ENCODE data around the gene GJA4.

GJA4 gene

DNA sequence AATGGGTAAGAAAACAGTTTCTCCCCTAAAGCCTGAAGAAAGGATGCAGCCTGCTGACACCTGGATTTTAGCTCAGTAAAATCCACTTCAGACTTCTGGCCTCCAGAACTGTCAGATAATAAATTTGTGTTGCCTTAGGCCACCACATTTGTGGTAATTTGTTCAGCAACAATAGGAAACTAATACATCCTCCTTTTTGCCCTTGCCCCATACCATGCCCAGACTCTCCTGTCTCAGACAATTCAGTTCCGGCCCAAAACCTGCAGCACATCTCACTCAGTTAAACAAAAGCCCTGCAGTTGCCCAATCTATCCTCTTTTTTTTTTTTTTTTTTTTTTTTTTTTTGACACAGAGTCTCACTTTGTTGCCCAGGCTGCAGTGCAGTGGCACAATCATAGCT is 40.9 kb downstream of the GJA4 start:
- Mint-ChIP-seq H3K4me3 (no peak overlapping the region), H3K9me3 (no peaks in the 10 kb centered on the region), H3K36me3 (ENCODE audit: insufficient read depth) (peaks cover 5% of the 10 kb centered on the region), H3K27me3 (no peaks in the 10 kb centered on the region), H3K27ac (ENCODE audit: low read depth) (no peak overlapping the region), H3K4me1 (no peaks in the 10 kb centered on the region)
- no peak for ATAC-seq (replicated peaks; ENCODE audit: extremely low read depth, poor library complexity, severe bottlenecking)
- DNase-seq (ENCODE audit: low spot score in 2 of 2): no peak

DNA sequence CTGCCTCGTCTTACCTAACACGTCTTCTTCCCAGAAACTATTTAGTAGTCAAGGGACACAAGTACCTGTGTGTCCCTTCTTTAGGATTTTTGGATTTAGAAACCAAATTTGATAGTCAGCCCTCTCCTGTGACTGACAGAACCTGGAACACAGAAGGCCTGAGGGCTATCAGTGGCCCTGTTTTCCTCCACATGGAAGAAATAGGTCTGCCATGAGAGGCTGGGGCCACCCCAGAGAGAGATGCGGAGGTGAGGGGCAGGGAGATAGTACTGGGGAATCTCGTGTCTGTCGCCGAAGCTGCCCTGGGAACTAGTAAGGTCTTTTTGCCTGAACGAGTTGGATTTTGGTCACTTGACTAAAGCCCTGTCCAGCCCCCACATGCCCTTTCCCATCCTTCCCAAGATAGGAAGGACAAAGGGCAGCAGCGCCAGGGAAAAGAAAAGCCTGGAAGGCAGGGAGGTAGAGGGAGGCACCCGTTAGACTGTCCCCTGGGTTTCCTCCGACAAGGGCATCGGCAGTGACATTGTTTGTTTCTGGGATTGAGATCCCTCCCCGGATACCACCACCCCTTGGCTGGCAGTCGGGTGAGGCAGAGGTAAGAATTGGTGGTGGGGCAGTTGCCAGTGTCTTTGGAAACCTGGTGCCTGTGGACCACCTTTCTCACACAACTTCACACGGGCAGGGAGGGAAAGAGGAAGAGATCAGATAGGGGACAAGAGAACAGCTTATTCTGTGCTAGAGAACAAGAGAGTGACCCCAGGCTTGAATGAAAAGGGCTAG is 46.9 kb downstream of the GJA4 start:
- no peak overlapping the region for H3K27ac Mint-ChIP-seq (ENCODE audit: low read depth)
- DNase-seq (ENCODE audit: low spot score in 2 of 2): no peak
- no peak for ATAC-seq (replicated peaks; ENCODE audit: extremely low read depth, poor library complexity, severe bottlenecking)
- H3K36me3 Mint-ChIP-seq (ENCODE audit: insufficient read depth): peaks cover 7% of the 10 kb centered on the region
- no peaks in the 10 kb centered on the region for H3K9me3 Mint-ChIP-seq
- no peaks in the 10 kb centered on the region for H3K27me3 Mint-ChIP-seq
- H3K4me1 Mint-ChIP-seq: peaks cover 22% of the 10 kb centered on the region
- H3K4me3 Mint-ChIP-seq: no peak overlapping the region

DNA sequence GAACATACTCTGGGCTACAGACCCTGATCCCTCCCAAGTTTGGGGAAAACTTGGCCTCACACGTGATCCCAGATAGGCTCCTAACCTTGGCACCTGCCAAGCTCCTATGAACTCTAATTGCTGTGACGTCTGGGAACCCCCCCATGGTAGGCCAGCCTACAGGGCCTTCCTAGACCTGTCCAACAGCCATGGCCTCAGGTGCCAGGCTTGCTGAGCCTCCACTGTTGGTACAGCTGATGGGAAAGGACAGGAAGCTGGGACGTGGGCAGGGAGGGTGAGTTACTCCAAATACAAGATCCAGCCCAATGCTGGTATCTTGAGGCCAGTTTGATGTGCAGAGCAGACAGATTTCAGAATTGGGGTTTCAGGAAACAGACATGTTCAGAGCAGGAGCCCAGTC is 47.6 kb downstream of the GJA4 start:
- H3K9me3 Mint-ChIP-seq: no peaks in the 10 kb centered on the region
- ATAC-seq (replicated peaks; ENCODE audit: extremely low read depth, poor library complexity, severe bottlenecking): no peak
- peaks cover 22% of the 10 kb centered on the region for H3K4me1 Mint-ChIP-seq
- DNase-seq (ENCODE audit: low spot score in 2 of 2): no peak
- H3K27ac Mint-ChIP-seq (ENCODE audit: low read depth): peak overlapping the region; percentile 54
- no peak overlapping the region for H3K4me3 Mint-ChIP-seq
- no peaks in the 10 kb centered on the region for H3K27me3 Mint-ChIP-seq
- peaks cover 7% of the 10 kb centered on the region for H3K36me3 Mint-ChIP-seq (ENCODE audit: insufficient read depth)

DNA sequence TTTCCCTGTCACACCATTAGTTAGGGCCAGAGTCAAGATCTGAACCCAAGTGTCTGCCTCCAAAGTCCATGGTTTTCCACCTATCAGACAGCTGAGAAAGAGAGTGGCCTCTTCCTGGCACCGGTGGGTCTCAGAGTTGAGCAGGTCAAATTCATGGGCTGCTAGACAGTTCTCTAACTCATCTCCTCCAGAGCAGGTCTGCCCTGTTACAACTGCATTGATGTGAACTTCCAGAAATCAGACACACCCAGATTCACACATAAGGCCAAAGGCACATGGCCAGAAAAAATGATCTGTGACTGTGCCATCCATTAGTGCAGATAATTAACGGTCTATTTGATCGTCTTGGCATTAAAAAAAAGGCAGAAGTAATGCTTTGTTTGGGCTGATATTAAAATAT is 49.3 kb downstream of the GJA4 start:
- DNase-seq (ENCODE audit: low spot score in 2 of 2) (no peak), ATAC-seq (replicated peaks; ENCODE audit: extremely low read depth, poor library complexity, severe bottlenecking) (no peak)
- Mint-ChIP-seq H3K9me3 (no peaks in the 10 kb centered on the region), H3K27me3 (no peaks in the 10 kb centered on the region), H3K4me1 (peaks cover 22% of the 10 kb centered on the region), H3K4me3 (no peak overlapping the region), H3K36me3 (ENCODE audit: insufficient read depth) (peaks cover 7% of the 10 kb centered on the region), H3K27ac (ENCODE audit: low read depth) (no peak overlapping the region)

DNA sequence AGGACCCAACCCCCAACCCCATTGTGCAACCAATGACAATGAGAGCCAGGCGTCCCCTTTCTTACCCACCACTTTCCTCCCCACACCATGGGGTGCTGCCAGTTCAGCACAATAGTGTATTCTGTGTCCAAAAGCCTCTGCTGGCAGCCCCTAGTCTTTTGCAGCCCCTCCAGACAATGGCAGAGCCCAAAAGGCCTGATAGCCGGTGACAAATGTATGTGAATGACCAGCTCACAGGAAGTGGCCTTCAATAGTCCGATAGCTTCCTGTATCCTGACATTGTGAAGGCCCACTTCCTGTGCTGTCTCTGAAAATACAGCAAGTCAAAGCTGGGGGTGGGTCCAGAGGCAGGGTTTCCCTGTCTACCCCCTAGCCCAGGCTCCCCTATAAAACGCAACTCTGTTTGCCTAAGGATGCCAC is 50.2 kb downstream of the GJA4 start:
- Mint-ChIP-seq H3K4me1 (peaks cover 23% of the 10 kb centered on the region), H3K4me3 (no peak overlapping the region), H3K36me3 (ENCODE audit: insufficient read depth) (peaks cover 5% of the 10 kb centered on the region), H3K9me3 (no peaks in the 10 kb centered on the region), H3K27me3 (no peaks in the 10 kb centered on the region), H3K27ac (ENCODE audit: low read depth) (peak overlapping the region; percentile 23)
- DNase-seq (ENCODE audit: low spot score in 2 of 2) (no peak), ATAC-seq (replicated peaks; ENCODE audit: extremely low read depth, poor library complexity, severe bottlenecking) (no peak)

DNA sequence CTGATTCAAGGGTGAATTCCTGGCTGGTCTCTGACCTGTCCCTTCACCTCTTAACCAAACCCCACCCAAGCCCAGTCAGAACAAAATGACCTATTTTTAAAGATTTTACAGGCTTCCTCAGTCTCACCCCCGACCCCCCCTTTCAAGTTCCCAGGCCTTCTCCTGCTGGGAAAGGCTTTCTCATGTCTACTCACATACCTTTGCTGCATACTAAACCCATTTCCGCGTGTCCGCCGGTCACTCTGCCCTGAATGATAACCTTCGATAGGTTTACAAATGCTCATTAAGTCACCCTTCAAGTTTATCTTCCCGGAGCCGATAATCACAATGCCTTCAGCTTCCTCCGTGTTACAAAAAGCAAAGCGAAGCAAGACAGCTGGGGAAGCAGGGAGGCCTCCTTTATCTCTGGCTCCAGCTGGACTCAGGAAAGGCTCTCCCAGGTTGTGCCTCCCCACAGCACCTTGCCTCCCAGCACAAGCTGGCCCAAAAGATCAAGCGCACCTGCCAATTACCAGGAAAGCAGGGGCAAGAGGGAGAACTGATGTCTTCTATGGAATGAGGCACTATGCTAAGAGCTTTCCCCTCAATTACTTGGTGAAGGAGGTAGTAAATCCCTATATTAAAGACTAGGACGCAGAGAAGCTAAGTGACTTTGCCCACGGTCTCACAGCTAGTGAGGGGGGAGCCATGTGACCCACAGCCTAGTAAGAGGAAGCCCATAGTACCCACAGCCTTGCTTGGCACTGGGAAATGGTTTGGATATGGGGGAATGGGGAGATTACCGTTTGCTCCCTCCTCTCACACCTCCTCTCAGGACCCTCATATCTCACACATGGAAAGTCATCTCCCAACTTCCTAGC is 50.8 kb downstream of the GJA4 start:
- H3K27me3 Mint-ChIP-seq: no peaks in the 10 kb centered on the region
- no peak for DNase-seq (ENCODE audit: low spot score in 2 of 2)
- H3K36me3 Mint-ChIP-seq (ENCODE audit: insufficient read depth): peaks cover 3% of the 10 kb centered on the region
- peak overlapping the region; percentile 23 for H3K27ac Mint-ChIP-seq (ENCODE audit: low read depth)
- no peaks in the 10 kb centered on the region for H3K9me3 Mint-ChIP-seq
- ATAC-seq (replicated peaks; ENCODE audit: extremely low read depth, poor library complexity, severe bottlenecking): no peak
- H3K4me1 Mint-ChIP-seq: peaks cover 29% of the 10 kb centered on the region
- no peak overlapping the region for H3K4me3 Mint-ChIP-seq

DNA sequence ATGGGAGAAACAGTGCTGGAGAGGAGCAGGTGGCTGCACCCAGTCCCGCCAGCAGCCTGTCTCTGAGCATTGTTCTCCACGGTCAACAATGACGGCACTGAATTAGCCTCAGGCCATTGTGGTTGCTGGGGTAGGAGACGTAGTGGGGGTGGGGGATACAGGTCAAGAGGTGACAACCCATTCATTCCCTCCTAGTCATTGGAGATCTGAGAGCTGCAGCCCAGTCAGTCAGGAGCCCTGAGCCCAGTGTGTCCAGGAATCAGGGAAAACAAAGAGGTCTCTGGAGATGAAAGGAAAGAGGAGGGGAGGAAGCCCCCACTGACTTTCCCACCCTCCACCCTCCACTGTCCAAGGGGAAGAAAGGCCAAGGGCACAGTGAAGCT is 51.4 kb downstream of the GJA4 start:
- Mint-ChIP-seq H3K9me3 (no peaks in the 10 kb centered on the region), H3K4me3 (no peak overlapping the region), H3K27me3 (no peaks in the 10 kb centered on the region), H3K27ac (ENCODE audit: low read depth) (no peak overlapping the region), H3K4me1 (peaks cover 31% of the 10 kb centered on the region), H3K36me3 (ENCODE audit: insufficient read depth) (peaks cover 3% of the 10 kb centered on the region)
- ATAC-seq (replicated peaks; ENCODE audit: extremely low read depth, poor library complexity, severe bottlenecking): no peak
- DNase-seq (ENCODE audit: low spot score in 2 of 2): no peak

Data from central memory CD8-positive, alpha-beta T cell (primary cell).